Keratinocyte (primary cell): ENCODE measurements around the gene PRKD3. TPM values are rescaled to one million over a fixed set of nuclear protein-coding genes. Genes with fewer than 3 reads are reported as not detected.

ENCODE experiments used
- DNase-seq: peaks from one replicate; pipeline ENCODE4 v3.0.0-alpha.2; 2011; ENCODE audit warnings: low read depth, missing footprints, low spot score
- FAIRE-seq: peaks from 2 replicates; lab custom pipeline; 2011; peaks lifted over from hg19 to GRCh38; lab: Jason Lieb, UNC
- H2AFZ ChIP-seq: 2 replicates; pipeline ENCODE4 v1.6.0; 2012; ENCODE audit warnings: low read length, control low read depth, inconsistent platforms; ENCODE audit not compliant: control insufficient read depth
- H3K27ac ChIP-seq: 2 replicates; pipeline ENCODE4 v1.5.1; 2011; ENCODE audit warnings: low read length; ENCODE audit not compliant: control insufficient read depth, insufficient read depth
- H3K27me3 ChIP-seq: 3 replicates; pipeline ENCODE4 v1.6.0; 2011; ENCODE audit warnings: low read length; ENCODE audit not compliant: control insufficient read depth, insufficient read depth; ENCODE audit errors: extremely low read depth
- H3K36me3 ChIP-seq, 2 experiments: 2 replicates in 1 of 2; 3 replicates in 1 of 2; pipeline ENCODE4 v1.5.1; 2011; ENCODE audit warnings: low read length in 2 of 2, mild to moderate bottlenecking in 1 of 2; ENCODE audit not compliant: control insufficient read depth in 2 of 2, insufficient read depth in 2 of 2; ENCODE audit errors: extremely low read depth in 1 of 2
- H3K4me1 ChIP-seq: 3 replicates; pipeline ENCODE4 v1.5.1; 2011; ENCODE audit warnings: low read length; ENCODE audit not compliant: control insufficient read depth, insufficient read depth; ENCODE audit errors: extremely low read depth
- H3K4me2 ChIP-seq: 3 replicates; pipeline ENCODE4 v1.6.0; 2011; ENCODE audit warnings: low read depth, low read length; ENCODE audit not compliant: control insufficient read depth, insufficient read depth; ENCODE audit errors: extremely low read depth
- H3K4me3 ChIP-seq, 3 experiments: fragments of 200-600 bp in 1 of 3; sonication (generic) in 1 of 3; 2 replicates in 2 of 3; 3 replicates in 1 of 3; pipeline ENCODE4 v1.5.1; 2011 to 2016; ENCODE audit warnings: low read length in 3 of 3, mild to moderate bottlenecking in 3 of 3, control low read depth in 2 of 3, inconsistent platforms in 1 of 3, low read depth in 1 of 3, mixed read lengths in 1 of 3, mixed run types in 1 of 3, moderate library complexity in 1 of 3; ENCODE audit not compliant: control insufficient read depth in 2 of 3, insufficient read depth in 2 of 3; ENCODE audit errors: extremely low read depth in 1 of 3
- H3K79me2 ChIP-seq: 2 replicates; pipeline ENCODE4 v1.6.0; 2012; ENCODE audit warnings: low read length; ENCODE audit not compliant: control insufficient read depth, insufficient read depth
- H3K9ac ChIP-seq: 3 replicates; pipeline ENCODE4 v1.6.0; 2011; ENCODE audit warnings: low read length; ENCODE audit not compliant: control insufficient read depth, insufficient read depth; ENCODE audit errors: extremely low read depth
- H3K9me1 ChIP-seq: 3 replicates; pipeline ENCODE4 v1.6.0; 2011; ENCODE audit warnings: low read length; ENCODE audit not compliant: control insufficient read depth, insufficient read depth; ENCODE audit errors: extremely low read depth
- H3K9me3 ChIP-seq: 2 replicates; pipeline ENCODE4 v1.5.1; 2012; ENCODE audit warnings: low read depth, low read length; ENCODE audit not compliant: control insufficient read depth
- H4K20me1 ChIP-seq: 3 replicates; pipeline ENCODE4 v1.6.0; 2011; ENCODE audit warnings: low read length; ENCODE audit not compliant: control insufficient read depth, insufficient read depth; ENCODE audit errors: extremely low read depth
- EZH2 ChIP-seq: IDR thresholded peaks from one replicate; pipeline ENCODE4 v1.6.1; 2012; ENCODE audit warnings: inconsistent platforms, mild to moderate bottlenecking, low read length, moderate library complexity
- dilution Hi-C: fragments of 300-500 bp; cut with MboI; formaldehyde crosslinking; loops from one replicate; pipeline ENCODE4 v1.7.0; 2020; ENCODE audit warnings: low sequenced_read_pairs; ENCODE audit not compliant: extremely low pct_ligation_motif_present
- polyA plus RNA-seq, 5 experiments: library from polyadenylated mRNA; depleted of rRNA in 3 of 5; stranded (reverse) in 3 of 5; stranded (forward) in 1 of 5; unstranded in 1 of 5; fragments of >200 nt; gene quantifications; 1 replicate in 1 of 5; 2 replicates in 3 of 5; 3 replicates in 1 of 5; pipeline versions ENCODE4 v1.2.1 to v1.2.3, GENCODE V29; 2011 to 2012; ENCODE audit warnings: missing spikeins in 2 of 5, low read depth in 1 of 5, low replicate concordance in 1 of 5
- TF ChIP-seq, protein P1 (sequence below), 3 experiments: IDR thresholded peaks in 1 of 3; conservative IDR thresholded peaks in 1 of 3; optimal IDR thresholded peaks in 1 of 3; 2 replicates in 2 of 3; 3 replicates in 1 of 3; pipeline versions ENCODE3 to v1.5.1; 2011; ENCODE audit warnings: low read length in 3 of 3, mild to moderate bottlenecking in 3 of 3, moderate library complexity in 2 of 3, control low read depth in 1 of 3, inconsistent platforms in 1 of 3; ENCODE audit not compliant: insufficient read depth in 2 of 3; ENCODE audit errors: extremely low read depth in 1 of 3

The PRKD3 gene
- polyA plus RNA-seq, 1 donor (not counting 4 experiments of a cell fraction or from before 2014, with no cell fraction given) = 25.4 TPM

- no peak for FAIRE-seq
These were observed 31.7 kb upstream of the PRKD3 start for GRCh38 chr2:37356299-37356698.

DNA sequence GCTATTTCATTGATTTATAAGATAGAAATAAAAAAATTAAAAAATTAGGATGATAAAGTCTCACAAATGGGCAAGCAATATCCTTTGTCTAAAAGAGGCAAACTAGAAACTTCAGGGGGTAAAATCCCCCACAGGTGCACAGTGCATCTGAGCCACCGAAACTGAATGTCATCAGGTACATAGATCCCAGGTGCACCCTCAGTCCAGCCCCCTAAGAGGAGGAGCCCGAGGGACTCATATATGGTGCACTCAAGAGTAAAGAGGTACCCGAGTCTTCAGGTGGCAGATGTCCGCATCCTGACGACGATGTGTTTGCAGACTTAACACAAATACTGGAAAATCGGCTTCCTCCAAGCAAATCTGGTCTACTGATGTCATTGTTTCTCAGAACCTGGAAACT, 31.1 kb upstream of the PRKD3 start:
- H3K36me3 ChIP-seq = no peaks in the 10 kb centered on the region

More at GRCh38 chr2:37356299-37356698, 31.7 kb upstream of the PRKD3 start:
- H3K36me3 ChIP-seq = no peaks in the 10 kb centered on the region
- DNase-seq = no peak
- no peak overlapping the region for H3K4me3 ChIP-seq
- H3K27me3 ChIP-seq = no peaks in the 10 kb centered on the region
- H3K9me3 ChIP-seq = no peaks in the 10 kb centered on the region
- H3K27ac ChIP-seq = no peak overlapping the region
- dilution Hi-C loops = no loop called here
- H3K79me2 ChIP-seq = no peaks in the 10 kb centered on the region
- H3K9ac ChIP-seq = no peak overlapping the region
- H2AFZ ChIP-seq = no peak overlapping the region
- H3K4me1 ChIP-seq = peaks cover 4% of the 10 kb centered on the region
- no peaks in the 10 kb centered on the region for H4K20me1 ChIP-seq
- no peak overlapping the region for H3K4me2 ChIP-seq
- no peaks in the 10 kb centered on the region for H3K9me1 ChIP-seq
- TF ChIP-seq EZH2 = no peak
- TF ChIP-seq, protein P1, sequence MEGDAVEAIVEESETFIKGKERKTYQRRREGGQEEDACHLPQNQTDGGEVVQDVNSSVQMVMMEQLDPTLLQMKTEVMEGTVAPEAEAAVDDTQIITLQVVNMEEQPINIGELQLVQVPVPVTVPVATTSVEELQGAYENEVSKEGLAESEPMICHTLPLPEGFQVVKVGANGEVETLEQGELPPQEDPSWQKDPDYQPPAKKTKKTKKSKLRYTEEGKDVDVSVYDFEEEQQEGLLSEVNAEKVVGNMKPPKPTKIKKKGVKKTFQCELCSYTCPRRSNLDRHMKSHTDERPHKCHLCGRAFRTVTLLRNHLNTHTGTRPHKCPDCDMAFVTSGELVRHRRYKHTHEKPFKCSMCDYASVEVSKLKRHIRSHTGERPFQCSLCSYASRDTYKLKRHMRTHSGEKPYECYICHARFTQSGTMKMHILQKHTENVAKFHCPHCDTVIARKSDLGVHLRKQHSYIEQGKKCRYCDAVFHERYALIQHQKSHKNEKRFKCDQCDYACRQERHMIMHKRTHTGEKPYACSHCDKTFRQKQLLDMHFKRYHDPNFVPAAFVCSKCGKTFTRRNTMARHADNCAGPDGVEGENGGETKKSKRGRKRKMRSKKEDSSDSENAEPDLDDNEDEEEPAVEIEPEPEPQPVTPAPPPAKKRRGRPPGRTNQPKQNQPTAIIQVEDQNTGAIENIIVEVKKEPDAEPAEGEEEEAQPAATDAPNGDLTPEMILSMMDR (optimal IDR thresholded peaks at IDR 0.05 in 1 of 3, IDR thresholded peaks at IDR 0.05 in 1 of 3, conservative IDR thresholded peaks at IDR 0.05 in 1 of 3; ENCODE audit: extremely low read depth in 1 of 3, insufficient read depth in 2 of 3, low read length in 3 of 3) = no peak

More for the DNA sequence above, 31.1 kb upstream of the PRKD3 start:
- no peak for DNase-seq
- H3K4me3 ChIP-seq = no peak overlapping the region
- no peak overlapping the region for H3K27ac ChIP-seq
- H3K9me1 ChIP-seq = no peaks in the 10 kb centered on the region
- no peak overlapping the region for H3K4me2 ChIP-seq
- no peaks in the 10 kb centered on the region for H3K27me3 ChIP-seq
- no peaks in the 10 kb centered on the region for H4K20me1 ChIP-seq
- no peak overlapping the region for H3K9ac ChIP-seq
- no peaks in the 10 kb centered on the region for H3K79me2 ChIP-seq
- no peak for FAIRE-seq
- H2AFZ ChIP-seq = no peak overlapping the region
- H3K9me3 ChIP-seq = no peaks in the 10 kb centered on the region
- H3K4me1 ChIP-seq = peaks cover 6% of the 10 kb centered on the region
- dilution Hi-C loops = no loop called here
- TF ChIP-seq EZH2 = no peak
- TF ChIP-seq, protein P1 (optimal IDR thresholded peaks at IDR 0.05 in 1 of 3, IDR thresholded peaks at IDR 0.05 in 1 of 3, conservative IDR thresholded peaks at IDR 0.05 in 1 of 3; ENCODE audit: extremely low read depth in 1 of 3, insufficient read depth in 2 of 3, low read length in 3 of 3) = no peak
